T-helper 22 cell (primary cell): Measurements from ENCODE around the gene BFSP2.

ENCODE experiments used
- DNase-seq: peaks from one replicate; pipeline ENCODE4 v3.0.0-alpha.2; 2020; ENCODE audit warnings: low read depth

BFSP2 gene

GRCh38 chr3:133400006-133400515 lies at the start of gene BFSP2:
BFSP2 (plus strand) TSS chr3:133400056; CDS start chr3:133400084, 28 bp downstream.
- DNase-seq, result no peak

GRCh38 chr3:133354721-133355120 lies 45.1 kb upstream of the BFSP2 start:
- no peak for DNase-seq

- no peak for DNase-seq
Observed at GRCh38 chr3:133360476-133360875, 39.4 kb upstream of the BFSP2 start.

GRCh38 chr3:133361011-133361410 lies 38.8 kb upstream of the BFSP2 start:
- DNase-seq, result no peak

GRCh38 chr3:133361435-133361834 lies 38.4 kb upstream of the BFSP2 start:
- DNase-seq, result no peak

GRCh38 chr3:133362539-133362938 lies 37.3 kb upstream of the BFSP2 start:
- DNase-seq, result no peak

GRCh38 chr3:133364704-133365103 lies 35.2 kb upstream of the BFSP2 start:
- no peak for DNase-seq

- DNase-seq, result no peak
Observed at GRCh38 chr3:133366921-133367320, 32.9 kb upstream of the BFSP2 start.

- DNase-seq, result no peak
Observed at GRCh38 chr3:133367403-133367802, 32.5 kb upstream of the BFSP2 start.

GRCh38 chr3:133367956-133368355 lies 31.9 kb upstream of the BFSP2 start:
- no peak for DNase-seq

GRCh38 chr3:133368371-133369067 lies 31.3 kb upstream of the BFSP2 start:
- no peak for DNase-seq

- no peak for DNase-seq
Observed at GRCh38 chr3:133369068-133369440, 30.8 kb upstream of the BFSP2 start.

- DNase-seq, result no peak
Observed at GRCh38 chr3:133371181-133371580, 28.7 kb upstream of the BFSP2 start.

GRCh38 chr3:133371676-133372075 lies 28.2 kb upstream of the BFSP2 start:
- DNase-seq, result no peak

GRCh38 chr3:133374708-133375402 lies 25.0 kb upstream of the BFSP2 start:
- no peak for DNase-seq

- no peak for DNase-seq
Observed at GRCh38 chr3:133375403-133375745, 24.5 kb upstream of the BFSP2 start.

- no peak for DNase-seq
Observed at GRCh38 chr3:133376810-133377209, 23.0 kb upstream of the BFSP2 start.

- no peak for DNase-seq
Observed at GRCh38 chr3:133377396-133377795, 22.5 kb upstream of the BFSP2 start.

- DNase-seq, result no peak
Observed at GRCh38 chr3:133379926-133380325, 19.9 kb upstream of the BFSP2 start.

GRCh38 chr3:133380481-133381225 lies 19.2 kb upstream of the BFSP2 start:
- no peak for DNase-seq

- no peak for DNase-seq
Observed at GRCh38 chr3:133381346-133382109, 18.3 kb upstream of the BFSP2 start.

- no peak for DNase-seq
Observed at GRCh38 chr3:133383175-133383574, 16.7 kb upstream of the BFSP2 start.
